ENCODE results near the gene DOHH.

Gene DOHH

DNA sequence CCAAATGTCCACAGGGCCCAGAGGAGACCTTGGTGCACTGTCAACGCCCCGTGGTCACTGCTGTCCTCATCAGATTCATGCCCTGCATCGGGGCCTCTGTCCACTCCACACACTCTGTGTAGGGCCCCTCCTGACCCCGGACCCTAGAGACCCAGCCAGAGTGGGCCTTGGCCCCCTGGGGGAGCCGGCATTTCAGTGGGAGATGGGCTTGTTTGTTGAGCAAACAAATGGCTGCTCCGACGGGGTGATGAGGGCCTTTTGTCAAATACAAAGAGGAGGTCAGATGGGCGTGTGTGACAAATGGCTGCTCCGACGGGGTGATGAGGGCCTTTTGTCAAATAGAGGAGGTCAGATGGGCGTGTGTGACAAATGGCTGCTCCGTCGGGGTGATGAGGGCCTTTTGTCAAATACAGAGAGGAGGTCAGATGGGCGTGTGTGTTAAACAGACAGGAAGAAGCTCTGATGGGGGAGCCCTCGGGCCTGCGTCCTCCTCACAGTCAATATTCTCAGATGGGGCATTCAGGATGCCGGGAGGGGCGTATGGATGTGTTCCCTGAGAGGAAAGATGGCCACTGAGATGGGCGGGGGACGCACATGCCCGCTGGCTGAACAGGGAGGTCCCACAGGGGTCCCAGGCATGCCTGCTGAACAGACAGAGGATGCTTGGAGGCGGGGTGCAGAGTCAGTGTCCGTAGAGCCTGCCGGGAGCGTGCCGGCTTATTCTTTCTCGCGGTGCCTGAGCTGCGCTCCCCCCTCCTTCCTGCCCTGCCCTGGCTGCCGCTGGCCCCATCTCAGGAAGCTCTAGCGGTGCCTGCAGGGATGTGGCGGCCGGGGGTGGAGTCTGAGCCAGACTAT, 56.4 kb downstream of the DOHH start:
- no peak for DNase-seq (ENCODE audit: low read depth in 2 of 2, low spot score in 1 of 2)

- no peak for DNase-seq (ENCODE audit: low read depth in 2 of 2, low spot score in 1 of 2)
Observed at GRCh38 chr19:3442487-3443071, 57.9 kb downstream of the DOHH start.

- no peak for DNase-seq (ENCODE audit: low read depth in 2 of 2, low spot score in 1 of 2)
Observed at GRCh38 chr19:3441986-3442329, 58.5 kb downstream of the DOHH start.

DNA sequence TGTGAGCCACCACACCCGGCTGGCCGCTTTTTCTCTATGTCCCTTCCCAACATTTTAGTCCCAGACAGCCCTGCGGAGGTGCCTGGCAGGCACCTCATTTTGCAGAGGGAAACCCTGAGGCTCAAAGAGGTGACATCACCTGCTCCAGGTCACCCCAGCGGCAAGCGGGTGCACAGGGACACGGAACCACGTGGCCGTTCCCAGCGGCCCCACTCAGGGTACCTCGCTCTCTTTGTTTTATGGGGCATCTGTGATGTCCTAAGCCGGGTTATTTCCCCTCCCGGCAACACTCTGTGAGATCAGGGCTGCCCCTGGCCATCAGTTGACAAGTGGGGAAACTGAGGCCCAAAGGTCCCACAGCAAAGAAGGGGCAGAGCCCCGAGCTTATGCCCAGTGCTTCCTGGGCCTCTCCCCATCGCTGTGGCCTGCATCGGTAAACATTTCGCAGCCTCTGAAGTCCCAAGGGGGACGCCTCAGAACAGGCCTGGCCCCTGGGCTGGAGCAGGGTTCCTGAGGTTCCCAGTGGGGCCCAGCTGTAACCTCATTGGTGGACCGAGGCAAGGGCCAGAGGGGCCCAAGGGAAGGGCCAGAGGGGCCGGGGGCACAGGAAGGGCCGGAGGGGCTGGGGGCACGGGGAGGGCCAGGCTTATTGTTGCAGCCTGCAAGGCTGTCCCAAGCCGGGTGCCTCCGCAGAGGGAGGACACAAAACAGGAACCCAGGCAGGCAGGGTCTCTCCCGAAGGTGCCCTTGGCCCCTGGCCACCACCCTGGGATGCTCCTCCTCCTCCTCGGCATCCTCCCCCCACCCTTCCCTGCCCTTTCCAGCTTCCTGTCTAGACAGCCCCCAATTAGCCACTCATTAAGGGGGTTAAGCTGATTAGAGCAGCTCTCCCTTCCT, 59.1 kb downstream of the DOHH start:
- DNase-seq (ENCODE audit: low read depth in 2 of 2, low spot score in 1 of 2): no peak
